D721Med (cell line): ENCODE data around the gene DPM3.

Experiments
- DNase-seq: peaks from one replicate; pipeline ENCODE4 v3.0.0; 2011; ENCODE audit warnings: low spot score; ENCODE audit not compliant: insufficient read length
- FAIRE-seq: peaks from 2 replicates; lab custom pipeline; 2011; peaks lifted over from hg19 to GRCh38; lab: Jason Lieb, UNC
- CTCF ChIP-seq: IDR thresholded peaks from 2 replicates; pipeline ENCODE4 v1.5.1; 2012; ENCODE audit warnings: mild to moderate bottlenecking, control low read depth; ENCODE audit not compliant: insufficient read depth; ENCODE audit errors: missing control alignments

The DPM3 gene

GRCh38 chr1:155184835-155185782 is 44.8 kb upstream of the DPM3 start:
- no peak for DNase-seq
- FAIRE-seq: no peak
- TF ChIP-seq CTCF: no peak

GRCh38 chr1:155184351-155184811 is 44.0 kb upstream of the DPM3 start:
- no peak for TF ChIP-seq CTCF
- no peak for FAIRE-seq
- no peak for DNase-seq

- no peak for DNase-seq
- no peak for FAIRE-seq
- no peak for TF ChIP-seq CTCF
Measured at GRCh38 chr1:155183775-155184221, 43.5 kb upstream of the DPM3 start.

GRCh38 chr1:155182052-155182550 is 41.8 kb upstream of the DPM3 start:
- DNase-seq: no peak
- no peak for FAIRE-seq

GRCh38 chr1:155181371-155182051 is 41.2 kb upstream of the DPM3 start:
- no peak for FAIRE-seq
- no peak for DNase-seq
- TF ChIP-seq CTCF: no peak

More at GRCh38 chr1:155182052-155182550, 41.8 kb upstream of the DPM3 start:
- TF ChIP-seq CTCF: no peak

GRCh38 chr1:155179112-155180031 is 39.0 kb upstream of the DPM3 start:
- TF ChIP-seq CTCF: no peak
- FAIRE-seq: no peak
- peak; percentile 9 for DNase-seq
